ENCODE measurements around the gene SMAD7.

SMAD7 gene

GRCh38 chr18:48938827-48939204 is 11.9 kb downstream of the SMAD7 start:
- no peak for TF ChIP-seq CTCF (IDR thresholded peaks at IDR 0.05)
- Histone ChIP-seq H3K4me1 (ENCODE audit: control insufficient read depth in 1 of 2, insufficient read depth in 1 of 2, low read depth in 1 of 2, low read length in 1 of 2) (peaks cover 68 to 78% of the 10 kb centered on the region in 2 experiments), H3K27ac (no peak overlapping the region), H3K27me3 (no peaks in the 10 kb centered on the region), H3K4me3 (ENCODE audit: low read depth in 1 of 2, low read length in 1 of 2) (peak overlapping the region in 1 of 2 experiments; percentile 14), H3K36me3 (peaks cover 9% of the 10 kb centered on the region), H3K9me3 (no peaks in the 10 kb centered on the region)

- H3K27ac ChIP-seq: no peak overlapping the region
- H3K4me1 ChIP-seq (ENCODE audit: control insufficient read depth in 1 of 2, insufficient read depth in 1 of 2, low read depth in 1 of 2, low read length in 1 of 2): peaks cover 75 to 86% of the 10 kb centered on the region in 2 experiments
- no peak overlapping the region for H3K4me3 ChIP-seq (ENCODE audit: low read depth in 1 of 2, low read length in 1 of 2)
- no peaks in the 10 kb centered on the region for H3K9me3 ChIP-seq
- no peaks in the 10 kb centered on the region for H3K27me3 ChIP-seq
- no peak for TF ChIP-seq CTCF (IDR thresholded peaks at IDR 0.05)
- peaks cover 6% of the 10 kb centered on the region for H3K36me3 ChIP-seq
Measured at GRCh38 chr18:48937869-48938750, 12.7 kb downstream of the SMAD7 start.

- Histone ChIP-seq H3K36me3 (no peaks in the 10 kb centered on the region), H3K4me3 (ENCODE audit: low read depth in 1 of 2, low read length in 1 of 2) (peak overlapping the region; percentile 45 to 56), H3K9me3 (no peaks in the 10 kb centered on the region), H3K27me3 (no peaks in the 10 kb centered on the region), H3K27ac (peak overlapping the region; percentile 88), H3K4me1 (ENCODE audit: control insufficient read depth in 1 of 2, insufficient read depth in 1 of 2, low read depth in 1 of 2, low read length in 1 of 2) (peaks cover 91 to 98% of the 10 kb centered on the region in 2 experiments)
- no peak for TF ChIP-seq CTCF (IDR thresholded peaks at IDR 0.05)
Measured at GRCh38 chr18:48935433-48935774, 15.4 kb downstream of the SMAD7 start.

GRCh38 chr18:48934723-48935432 is 15.9 kb downstream of the SMAD7 start:
- no peak for TF ChIP-seq CTCF (IDR thresholded peaks at IDR 0.05)
- Histone ChIP-seq H3K27me3 (no peaks in the 10 kb centered on the region), H3K36me3 (no peaks in the 10 kb centered on the region), H3K27ac (peak overlapping the region; percentile 88), H3K4me3 (ENCODE audit: low read depth in 1 of 2, low read length in 1 of 2) (peak overlapping the region; percentile 45 to 56), H3K9me3 (no peaks in the 10 kb centered on the region), H3K4me1 (ENCODE audit: control insufficient read depth in 1 of 2, insufficient read depth in 1 of 2, low read depth in 1 of 2, low read length in 1 of 2) (peaks cover 89 to 98% of the 10 kb centered on the region in 2 experiments)

- no peak for TF ChIP-seq CTCF (IDR thresholded peaks at IDR 0.05)
- no peaks in the 10 kb centered on the region for H3K36me3 ChIP-seq
- no peaks in the 10 kb centered on the region for H3K9me3 ChIP-seq
- peaks cover 87 to 98% of the 10 kb centered on the region in 2 experiments for H3K4me1 ChIP-seq (ENCODE audit: control insufficient read depth in 1 of 2, insufficient read depth in 1 of 2, low read depth in 1 of 2, low read length in 1 of 2)
- no peaks in the 10 kb centered on the region for H3K27me3 ChIP-seq
- peak overlapping the region; percentile 88 for H3K27ac ChIP-seq
- peak overlapping the region; percentile 45 to 56 for H3K4me3 ChIP-seq (ENCODE audit: low read depth in 1 of 2, low read length in 1 of 2)
Measured at GRCh38 chr18:48934415-48934722, 16.4 kb downstream of the SMAD7 start.

Data from neutrophil (primary cell).